HG03196 (cell line): ENCODE data around the gene TIMM17A.

Experiments
- ATAC-seq: cut with Tn5 transposase; IDR thresholded peaks from one replicate; pipeline ENCODE4 v1.9.1; 2021; ENCODE audit not compliant: unreplicated experiment

Gene TIMM17A

DNA sequence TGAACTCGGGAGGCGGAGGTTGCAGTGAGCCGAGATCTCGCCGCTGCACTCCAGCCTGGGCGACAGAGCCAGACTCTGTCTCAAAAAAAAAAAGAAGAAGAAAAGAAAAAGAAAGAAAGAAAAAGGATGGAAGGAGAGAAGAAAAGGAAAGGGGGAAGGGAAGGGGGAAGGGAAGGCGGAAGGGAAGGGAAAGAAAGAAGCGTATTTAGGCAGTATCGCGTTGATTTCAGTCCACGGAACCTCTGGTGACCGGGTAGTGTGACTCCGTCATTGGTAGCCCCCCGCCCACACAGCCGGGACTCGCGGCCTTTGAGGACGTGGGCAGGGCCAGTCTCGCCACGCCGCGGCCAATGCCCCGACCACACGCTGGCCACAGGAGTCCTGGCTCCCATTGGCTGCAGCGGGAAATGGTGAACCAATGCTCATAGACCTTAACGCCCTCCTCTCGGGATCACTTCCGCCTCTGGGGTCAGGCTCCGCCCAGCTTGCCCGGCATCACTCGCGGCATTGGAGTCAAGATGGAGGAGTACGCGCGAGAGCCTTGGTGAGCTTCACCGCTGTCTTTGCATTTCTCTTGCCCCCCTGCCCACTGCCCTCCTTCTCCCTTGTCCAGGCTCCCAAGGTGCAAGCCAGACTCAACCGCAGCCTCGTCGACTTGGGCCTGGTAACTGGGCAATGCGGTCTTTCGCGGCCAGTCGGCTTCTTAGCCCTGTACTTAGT is at the start of gene TIMM17A:
Gene TIMM17A, plus strand, starts transcription at position 495 of the 720 bp plus-strand sequence. Its CDS starts 24 bp downstream, at position 519.
- peak; percentile 99 for ATAC-seq

DNA sequence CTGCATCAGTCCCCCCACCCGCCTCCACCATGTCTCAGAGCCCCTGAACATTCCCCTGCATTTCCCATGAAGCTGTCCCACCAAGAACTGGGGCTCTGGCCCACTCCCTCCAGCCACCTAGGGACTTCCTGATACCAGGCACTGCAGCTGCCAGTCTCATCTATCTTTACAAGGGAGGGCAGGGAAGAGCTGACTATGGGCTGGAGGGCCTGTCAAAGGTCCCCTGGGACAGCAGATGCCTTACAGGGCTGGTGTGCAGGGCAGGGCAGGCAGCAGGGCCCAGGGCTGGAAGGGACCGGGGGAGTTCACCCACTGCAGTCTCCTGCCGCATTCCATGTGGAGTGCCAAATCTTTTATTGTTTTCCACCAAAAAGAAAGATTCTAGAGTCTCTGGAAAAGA is 49.0 kb upstream of the TIMM17A start:
- ATAC-seq: no peak

DNA sequence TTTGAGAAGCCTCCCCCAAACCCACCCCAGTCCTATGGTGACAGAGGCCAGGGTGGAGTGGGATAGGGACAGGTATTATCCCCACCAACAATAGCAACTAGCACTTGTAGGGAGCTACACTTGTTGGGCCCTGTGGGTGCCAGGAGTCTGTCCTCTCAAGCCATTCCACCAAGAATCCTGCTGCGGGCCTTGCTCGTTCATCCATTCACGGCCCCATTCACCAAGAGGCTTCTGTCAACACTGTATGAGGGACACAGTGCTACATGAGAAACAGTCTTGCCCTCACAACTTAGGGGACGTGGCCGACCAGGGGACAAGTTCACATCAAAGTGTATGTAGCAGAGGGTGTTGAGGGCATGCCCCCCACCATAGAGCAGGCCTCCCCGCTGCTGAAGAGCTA is 47.7 kb upstream of the TIMM17A start:
- no peak for ATAC-seq

DNA sequence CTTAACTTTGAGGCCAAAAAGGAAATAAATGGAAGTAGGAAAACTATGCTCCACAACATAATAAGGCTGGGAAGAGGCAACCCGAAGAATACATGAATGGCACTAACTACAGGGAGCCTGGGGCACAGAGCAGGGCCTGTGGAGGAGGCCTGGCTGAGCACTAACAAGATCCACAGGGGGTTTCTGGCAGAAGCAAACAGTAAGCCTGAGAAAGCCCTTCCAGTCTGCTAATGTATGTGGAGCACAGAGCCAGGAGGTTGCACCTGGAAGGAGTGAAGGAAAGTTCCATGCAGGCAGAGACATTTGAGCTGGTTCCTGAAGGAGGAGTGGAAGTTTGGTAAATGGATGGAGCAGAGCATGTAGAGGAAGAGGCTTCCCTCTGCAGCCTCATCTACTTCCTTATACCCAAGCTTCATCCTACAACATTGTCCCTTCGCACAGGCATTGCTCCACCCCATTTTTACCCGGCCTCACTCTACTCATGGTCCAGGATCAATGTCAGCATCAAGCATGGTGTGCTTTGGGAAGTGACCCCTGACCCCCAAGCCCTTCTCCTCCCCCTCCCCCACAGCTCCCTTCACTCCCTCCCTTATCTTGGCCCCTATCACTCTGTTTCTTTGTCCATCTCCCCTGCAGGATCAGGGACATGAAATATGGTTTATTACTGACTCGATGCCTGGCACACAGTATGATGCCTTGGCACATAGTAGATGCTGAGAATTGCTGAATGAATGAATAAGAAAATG is 43.3 kb upstream of the TIMM17A start:
- ATAC-seq: no peak

DNA sequence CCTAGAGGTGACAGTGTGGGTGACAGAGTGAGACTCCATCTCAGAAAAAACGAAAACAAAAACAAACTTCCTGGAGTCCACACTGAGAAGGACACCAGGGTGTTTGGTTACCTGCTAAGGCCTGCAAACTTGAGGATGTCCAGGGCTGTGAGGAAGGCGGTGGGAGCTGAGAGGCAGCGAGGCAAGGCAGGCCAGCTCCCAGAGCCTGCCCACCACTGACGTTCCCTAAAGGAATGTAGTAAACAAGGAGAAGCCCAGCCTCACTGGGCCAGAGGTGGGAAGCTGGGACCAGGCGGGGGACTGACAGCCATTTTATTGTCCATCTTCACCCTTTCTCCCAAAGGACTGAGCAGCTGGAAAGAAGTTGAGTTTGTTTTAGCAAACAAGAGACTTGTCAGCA is 42.5 kb upstream of the TIMM17A start:
- no peak for ATAC-seq

DNA sequence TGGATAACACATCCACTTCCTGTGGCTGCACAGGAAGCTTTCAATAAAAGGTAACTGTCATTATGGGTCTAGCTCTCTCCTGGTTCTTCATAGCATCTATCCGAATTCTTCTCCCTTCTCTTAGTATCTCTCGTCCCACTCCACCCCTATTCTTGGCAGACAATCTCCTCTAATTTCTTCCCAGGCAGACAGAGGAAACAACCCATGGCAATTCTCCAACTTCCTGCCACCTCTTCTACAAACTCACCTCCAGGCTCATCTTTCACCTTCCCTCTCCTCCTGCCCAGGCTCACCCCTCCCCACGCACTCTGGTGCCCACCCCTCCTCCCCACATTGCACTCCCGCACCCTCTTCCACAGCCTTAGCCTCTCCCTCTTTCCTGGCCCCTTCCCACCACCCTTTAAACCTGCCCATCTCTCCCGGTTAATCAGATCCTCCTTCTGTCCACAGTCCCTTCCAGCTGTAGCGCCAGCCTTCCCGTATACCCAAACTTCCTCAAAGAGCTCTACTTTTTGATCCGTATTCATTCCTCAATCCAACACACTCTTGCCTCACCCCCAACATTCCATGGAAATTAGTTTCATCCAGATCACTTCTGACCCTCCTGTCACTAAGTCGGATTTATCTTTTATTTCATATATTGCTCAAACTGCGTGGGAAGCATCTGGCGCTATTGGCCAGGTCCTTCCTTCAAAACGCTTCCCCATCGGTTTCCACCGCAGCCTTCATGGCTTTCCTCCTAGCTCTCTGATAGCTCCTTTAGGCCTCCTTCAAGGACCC is 40.7 kb upstream of the TIMM17A start:
- ATAC-seq: no peak

DNA sequence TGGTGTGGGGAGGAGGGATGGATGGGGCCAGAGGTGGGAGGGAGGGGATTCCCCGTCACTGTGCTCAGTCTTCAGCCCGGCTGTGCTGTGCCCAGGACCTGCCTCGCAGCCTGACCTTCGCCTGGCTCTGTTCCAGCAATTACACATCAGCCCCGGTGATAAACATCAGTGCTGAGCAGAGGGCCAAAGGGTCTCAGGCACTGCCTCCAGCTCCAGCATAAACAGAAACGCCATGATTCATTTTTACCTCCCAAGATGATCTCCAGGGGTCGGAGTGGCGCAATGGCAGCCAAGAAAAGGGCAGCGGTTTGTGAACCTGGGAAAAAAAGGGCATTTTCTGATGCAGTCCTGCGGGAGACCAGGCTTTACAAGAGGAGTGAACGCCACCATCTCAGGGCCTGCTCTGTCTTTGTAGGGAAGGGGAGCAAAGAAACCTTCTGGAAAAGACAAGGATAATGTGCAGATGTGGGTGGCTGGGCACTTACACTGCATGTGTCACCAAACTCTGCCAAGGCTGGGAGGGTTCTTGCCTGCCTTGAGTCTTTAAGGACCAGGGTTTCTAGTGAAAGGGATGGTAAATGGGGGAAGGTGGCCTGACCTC is 38.6 kb upstream of the TIMM17A start:
- ATAC-seq: no peak

DNA sequence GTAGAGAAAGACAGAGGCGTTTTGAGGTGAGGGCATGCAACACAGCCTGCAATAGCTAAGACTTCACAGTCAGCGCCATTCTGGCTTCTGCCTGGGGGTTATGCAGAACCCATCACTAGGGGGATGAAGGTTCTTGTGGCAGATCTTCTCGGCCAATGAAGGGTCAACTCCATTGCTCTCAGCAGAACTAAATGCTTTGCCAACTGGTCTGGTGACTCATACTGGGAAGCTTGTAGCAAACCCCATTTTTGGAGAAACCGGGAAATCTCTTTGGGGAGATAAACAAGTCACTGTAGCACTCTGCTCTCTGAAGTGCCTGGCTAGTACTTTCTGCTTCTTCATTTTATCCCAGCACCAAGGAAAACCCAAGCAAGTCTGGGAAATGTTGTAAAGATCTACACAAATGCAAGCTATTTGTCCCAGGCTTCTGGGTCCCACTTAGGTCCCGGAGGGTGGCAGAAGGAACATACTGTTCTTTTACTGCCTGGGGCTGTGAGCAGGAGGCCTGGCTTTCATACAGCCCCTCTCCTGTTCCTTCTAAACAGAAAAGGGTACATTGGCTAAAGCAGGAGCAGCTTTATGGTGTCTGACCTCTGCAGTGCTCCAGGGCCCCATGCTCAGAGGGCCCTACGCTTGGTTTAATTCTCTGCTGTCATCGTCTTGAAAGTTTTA is 37.8 kb upstream of the TIMM17A start:
- ATAC-seq: no peak

DNA sequence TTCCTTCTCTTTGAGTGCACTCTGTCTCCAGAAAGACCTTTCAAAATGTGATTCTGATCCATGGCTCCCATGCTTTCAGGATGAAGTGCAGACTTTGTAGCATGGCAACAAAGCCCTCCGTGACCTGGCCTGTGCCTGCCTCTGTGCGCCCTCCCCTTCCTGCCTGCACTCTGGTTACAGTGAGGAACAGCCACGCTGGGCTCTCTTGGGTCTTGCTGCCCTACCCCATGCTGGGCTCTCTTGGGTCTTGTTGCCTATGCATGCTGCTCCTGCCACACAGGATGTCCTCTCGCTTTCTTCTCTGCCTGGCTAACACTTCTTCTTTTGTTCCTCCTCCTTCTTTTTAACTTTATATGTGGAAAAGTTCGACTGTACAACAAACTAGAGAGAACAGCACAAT is 37.0 kb upstream of the TIMM17A start:
- no peak for ATAC-seq

DNA sequence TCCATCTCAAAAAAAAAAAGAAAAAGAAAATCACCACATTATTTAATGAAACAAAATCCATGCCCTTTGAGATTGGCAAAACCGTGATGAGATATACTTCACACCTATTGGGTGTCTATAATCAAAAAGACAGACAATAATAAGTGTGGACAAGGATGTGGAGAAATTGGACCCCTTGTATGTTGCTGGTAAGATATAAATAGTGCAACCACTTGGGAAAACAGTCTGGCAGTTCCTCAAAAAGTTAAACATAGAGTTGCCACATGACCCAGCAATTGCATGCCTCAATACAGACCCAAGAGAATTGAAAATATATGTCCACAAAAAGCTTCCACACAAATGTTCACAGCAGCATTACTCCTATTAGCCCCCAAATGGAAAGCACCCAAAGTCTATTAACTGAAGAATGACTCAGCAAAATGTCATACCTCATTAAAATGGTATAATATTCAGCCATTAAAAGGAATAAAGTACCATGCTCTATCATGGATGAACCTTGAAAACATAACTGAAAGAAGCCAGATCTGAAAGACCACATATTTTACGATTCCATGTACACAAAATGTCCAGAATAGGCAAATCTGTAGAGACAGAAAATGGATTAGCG is 33.2 kb upstream of the TIMM17A start:
- ATAC-seq: no peak

DNA sequence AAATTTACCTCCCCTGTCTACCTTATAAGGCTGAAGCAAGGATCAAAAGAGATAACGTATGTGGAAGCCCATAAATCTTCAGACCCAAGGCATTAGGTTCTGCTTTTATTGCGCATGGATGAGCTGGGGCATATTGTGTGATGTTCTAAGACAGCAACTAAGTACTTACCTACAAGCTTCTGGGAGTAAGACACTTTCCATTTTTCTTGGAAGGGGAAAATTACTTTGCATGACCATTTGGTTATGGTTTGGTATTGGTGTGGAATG is 30.1 kb upstream of the TIMM17A start:
- ATAC-seq: no peak

DNA sequence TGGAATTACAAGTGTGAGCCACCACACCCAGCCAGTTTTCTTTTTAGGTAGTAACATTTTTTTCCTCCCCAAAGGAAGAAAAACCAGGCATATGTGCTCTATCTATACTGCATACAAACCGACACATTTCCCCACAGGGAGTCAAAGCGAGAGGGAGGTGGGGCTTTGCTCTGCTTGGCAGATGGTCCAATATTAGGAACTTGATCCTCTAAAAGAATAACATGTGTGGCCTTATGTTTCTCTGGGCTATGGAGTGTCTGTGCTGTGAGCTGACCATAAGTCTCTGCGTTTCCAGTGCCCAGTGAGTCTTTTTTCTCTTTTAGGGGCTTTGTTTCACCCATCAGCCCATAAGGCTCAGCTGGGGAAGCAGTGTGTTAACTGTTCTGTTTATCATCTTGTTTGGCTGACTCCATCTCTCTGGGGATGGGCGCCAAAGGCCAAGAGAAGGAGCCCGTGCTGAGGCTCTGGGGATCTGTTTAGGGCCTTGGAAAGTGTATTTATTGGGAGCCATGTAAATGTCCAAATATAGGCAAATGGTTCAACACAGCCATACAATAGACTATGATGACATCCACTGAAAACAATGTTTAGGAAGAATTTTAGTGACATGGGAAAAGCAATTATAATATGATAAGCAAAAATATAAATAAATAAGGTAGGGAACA is 29.2 kb upstream of the TIMM17A start:
- no peak for ATAC-seq

DNA sequence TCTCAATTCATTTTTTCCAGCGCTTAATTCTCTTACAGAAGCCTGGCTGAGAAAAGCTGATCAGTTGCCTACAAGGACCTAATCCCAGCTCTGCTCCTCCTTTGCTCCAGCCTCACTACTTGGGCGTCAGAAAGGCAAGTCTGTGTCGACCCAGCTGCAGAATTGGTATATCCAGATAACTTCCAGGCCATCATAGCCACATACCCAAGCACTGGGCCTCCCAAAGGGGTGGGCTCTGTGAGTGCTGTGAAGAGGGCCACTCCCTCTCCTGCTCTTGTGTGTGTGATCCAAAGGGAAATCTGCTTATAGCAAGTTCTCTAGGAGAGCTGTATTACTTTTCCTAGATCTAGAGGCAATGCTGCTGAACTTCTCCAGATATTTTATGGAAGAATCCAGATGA is 27.0 kb upstream of the TIMM17A start:
- ATAC-seq: no peak

DNA sequence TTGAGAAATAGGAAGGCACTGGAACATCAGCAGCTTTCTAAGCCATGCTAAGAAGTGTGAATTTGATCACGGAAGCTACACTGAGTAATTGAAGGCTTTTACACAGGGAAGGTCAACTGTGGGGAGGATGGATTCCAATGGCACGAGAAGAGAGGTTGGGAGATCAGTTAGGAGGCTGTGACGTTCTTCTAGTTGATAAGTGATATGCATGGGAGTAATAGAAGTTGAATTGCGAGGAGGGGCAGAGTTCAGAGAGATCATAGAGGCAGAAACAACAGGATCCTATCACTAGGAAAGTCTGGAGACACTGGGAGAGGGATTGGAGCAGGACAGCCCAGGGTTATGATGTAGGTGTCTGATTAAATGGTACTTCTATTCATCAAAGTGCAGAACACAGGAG is 25.2 kb upstream of the TIMM17A start:
- no peak for ATAC-seq

DNA sequence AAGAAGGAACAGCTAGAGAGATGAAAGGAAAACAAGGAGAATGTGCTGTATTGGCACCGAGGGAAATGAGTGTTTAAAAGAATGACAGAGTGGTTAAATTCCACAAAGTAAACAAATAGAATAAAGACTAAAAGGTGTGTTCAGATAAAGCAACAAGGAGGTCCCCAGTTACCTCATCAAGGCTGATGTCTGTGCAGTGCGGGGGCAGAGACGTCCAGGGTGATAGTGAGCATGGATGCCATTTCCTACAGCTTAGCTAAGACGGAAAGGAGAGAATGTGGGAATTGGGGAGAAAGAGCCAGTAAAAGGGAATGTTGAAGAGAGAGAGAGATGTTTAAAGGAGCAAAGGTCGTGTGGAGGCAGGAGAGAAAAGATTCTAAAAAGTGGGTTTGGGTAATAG is 24.5 kb upstream of the TIMM17A start:
- no peak for ATAC-seq

DNA sequence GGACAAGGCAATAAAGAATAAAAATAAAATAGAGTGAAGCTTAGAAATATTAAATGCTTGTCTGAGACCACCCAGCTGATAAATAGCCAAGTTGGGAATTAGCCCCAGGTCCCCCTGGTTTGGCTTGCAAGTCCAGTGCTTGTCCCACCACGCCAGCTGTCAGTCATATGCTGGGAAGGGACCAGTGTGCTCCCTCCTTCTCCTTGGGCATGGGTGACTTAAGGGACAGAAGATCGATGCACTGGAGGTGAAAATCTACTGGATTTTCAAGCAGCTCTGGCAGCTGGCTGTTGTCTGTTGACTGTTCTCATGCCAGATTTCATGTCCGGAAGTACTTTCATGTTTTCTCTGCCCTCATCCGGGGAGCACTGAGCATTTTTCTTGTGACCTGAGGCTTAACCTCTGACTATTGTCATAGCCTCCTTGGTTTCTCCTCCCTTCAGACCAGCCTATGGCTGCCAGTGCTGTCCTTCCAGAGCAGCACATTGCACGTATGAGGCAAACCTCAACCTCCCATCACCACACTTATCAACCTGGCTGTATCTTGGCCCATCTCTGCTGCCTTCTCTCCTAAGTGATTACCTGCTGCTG is 21.4 kb upstream of the TIMM17A start:
- ATAC-seq: no peak

DNA sequence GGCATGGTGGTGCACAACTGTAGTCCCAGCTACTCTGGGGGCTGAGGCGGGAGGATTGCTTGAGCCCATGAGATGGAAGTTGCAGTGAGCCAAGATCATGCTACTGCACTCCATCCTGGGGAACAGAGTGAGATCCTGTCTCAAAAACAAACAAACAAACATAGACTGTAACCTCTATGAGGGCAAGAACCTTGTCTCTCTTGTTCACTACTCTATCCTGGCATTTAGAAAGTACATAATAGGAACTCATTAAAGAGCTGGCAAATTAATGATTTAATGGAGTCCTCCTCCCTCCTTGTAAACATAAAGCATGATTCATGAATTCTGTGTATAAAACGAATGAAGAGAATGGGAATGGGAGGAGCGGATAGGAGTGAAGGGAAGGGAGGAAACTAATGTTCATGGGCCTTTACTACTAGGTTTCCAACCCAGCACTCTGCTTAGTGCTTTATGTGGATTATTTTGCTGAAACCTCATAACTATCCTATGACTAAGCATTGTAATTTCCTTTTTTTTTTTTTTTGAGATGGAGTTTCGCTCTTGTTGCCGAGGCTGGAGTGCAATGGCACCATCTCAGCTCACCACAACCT is 17.6 kb upstream of the TIMM17A start:
- no peak for ATAC-seq

DNA sequence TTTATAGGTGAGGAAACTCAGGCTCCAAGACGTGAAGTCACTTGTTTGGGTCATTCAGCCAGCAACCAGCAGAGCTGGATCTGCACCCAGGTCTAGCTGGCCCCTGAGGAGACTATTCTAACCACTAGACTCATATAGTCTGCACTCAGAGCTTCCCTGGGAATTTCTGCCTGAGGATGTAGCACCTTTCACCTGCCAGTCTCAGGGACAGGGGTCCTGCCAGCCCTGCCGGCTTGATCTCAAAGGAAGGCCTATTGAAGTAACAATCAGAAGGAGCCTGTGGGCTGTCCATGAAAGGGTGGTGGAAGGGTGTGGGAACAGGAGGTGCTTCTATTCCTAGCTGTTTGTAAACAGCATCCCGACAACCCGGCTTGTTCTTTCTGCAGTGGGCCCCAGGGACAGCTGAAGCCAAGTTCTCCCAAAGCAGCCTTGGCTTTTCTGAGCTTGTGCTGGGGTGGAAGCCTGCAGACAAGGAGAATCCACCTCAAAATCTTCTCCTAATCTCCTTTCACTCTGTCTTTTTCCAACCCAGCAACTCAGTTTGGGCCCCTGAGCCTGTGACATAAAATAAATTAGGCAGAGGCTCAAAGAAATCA is 16.8 kb upstream of the TIMM17A start:
- ATAC-seq: no peak

DNA sequence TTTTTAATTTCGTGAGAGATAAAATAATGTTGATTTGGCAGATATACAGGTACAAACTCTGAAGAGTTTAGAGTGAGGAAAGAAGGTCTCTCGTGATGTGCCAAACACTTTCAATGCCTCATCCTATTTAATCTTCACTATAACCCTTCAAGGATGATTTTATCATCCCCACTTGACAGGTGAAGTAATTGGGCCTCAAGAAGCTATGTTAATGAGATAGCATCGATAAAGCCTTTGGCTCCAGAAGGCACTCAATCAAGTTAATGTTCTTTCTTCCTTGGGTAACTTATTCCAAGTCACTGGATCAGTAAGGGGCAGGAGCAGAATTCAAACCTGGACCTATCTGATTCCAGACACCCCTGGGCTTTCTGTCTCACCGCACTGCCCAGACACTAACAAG is 16.2 kb upstream of the TIMM17A start:
- no peak for ATAC-seq
